ENCODE measurements around the gene SMC6. TPM values are rescaled to one million over a fixed set of nuclear protein-coding genes. Genes with fewer than 3 reads are reported as not detected.

The SMC6 gene
- total RNA-seq, 1 experiment from 2014 or later, result 11.4 TPM

DNA sequence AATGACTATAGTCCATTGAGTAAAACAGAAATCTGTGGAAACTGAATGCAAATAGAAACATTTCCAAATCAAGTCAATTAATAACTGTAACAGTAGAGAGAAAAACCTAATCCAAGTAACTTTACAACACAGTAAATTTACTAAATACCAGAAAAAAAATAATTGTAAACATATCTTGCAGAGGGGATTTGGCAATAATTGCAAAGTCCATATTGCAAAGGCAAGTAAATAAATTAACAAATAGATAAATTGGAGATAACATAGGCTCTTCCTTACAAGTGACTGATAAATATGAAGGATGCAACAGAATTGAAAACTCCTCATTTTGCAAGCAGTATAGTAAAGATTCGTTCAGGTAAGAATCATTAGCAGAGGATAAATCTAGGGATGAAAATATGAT, 65.0 kb downstream of the SMC6 start:
- DNase-seq, result no peak
- peaks cover 55% of the 10 kb centered on the region for H3K36me3 ChIP-seq
- H3K9me3 ChIP-seq, result peaks cover 1% of the 10 kb centered on the region; the same call in 1 of the 2 replicates
- H3K27me3 ChIP-seq, result no peaks in the 10 kb centered on the region
- H3K4me3 ChIP-seq, result no peak overlapping the region

DNA sequence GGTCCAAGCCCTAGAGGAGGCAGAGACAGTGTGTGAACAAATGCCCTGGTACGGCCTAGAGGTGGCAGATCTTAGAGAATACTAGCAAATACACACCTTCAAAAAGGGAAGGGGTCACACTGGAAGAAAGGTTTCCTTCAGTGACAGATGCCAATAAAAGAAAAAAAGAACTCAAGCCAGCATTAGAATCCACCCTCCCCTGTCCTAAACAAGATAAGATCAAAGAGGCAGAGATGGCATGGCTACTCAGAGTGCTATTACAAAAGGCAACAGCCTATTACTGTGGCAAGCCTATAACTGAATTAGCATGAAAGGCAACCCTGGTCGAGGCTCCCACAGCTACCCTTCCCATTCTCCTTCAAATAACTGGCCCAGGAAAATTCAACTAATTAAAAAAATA, 69.6 kb downstream of the SMC6 start:
- Histone ChIP-seq H3K9me3 (no peaks in the 10 kb centered on the region), H3K36me3 (peaks cover 44% of the 10 kb centered on the region), H3K4me3 (no peak overlapping the region), H3K27me3 (no peaks in the 10 kb centered on the region)
- DNase-seq, result no peak

DNA sequence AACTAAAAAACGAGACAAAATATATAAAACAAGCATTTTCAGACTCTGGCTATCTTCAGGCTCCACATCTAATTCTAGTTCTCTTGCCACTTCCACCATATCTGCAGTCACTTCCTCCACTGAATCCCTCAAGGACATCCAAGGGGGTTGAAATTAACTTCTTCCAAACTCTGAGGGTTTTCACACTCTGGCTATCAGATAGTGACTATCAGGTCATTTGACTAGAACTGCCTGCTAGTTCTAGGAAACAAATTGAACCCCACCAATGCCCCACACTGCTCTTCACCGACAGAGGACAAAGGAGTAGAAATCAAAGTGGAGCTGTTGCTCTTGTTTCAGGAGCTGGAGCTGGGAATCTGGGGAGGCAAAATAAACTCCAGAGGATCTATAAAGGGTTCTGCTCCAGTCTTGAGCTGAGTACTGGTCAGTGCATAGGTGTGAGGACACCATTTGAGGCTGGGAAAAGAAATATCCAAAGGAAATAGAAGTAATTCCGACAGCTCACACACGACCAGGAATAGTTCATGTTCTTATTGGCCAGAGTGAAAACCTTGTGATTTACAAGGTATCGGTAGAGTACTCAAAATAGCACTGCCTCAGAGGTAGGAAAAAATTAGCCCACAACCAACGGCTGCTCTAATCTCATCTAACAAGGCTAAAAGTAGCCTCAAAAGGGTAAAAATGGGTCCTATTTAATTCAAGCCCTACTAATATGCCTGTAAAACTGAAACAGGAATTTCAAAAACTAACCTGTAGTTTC, 71.3 kb downstream of the SMC6 start:
- Histone ChIP-seq H3K27me3 (no peaks in the 10 kb centered on the region), H3K36me3 (peaks cover 48% of the 10 kb centered on the region), H3K4me3 (no peak overlapping the region), H3K9me3 (no peaks in the 10 kb centered on the region)
- DNase-seq, result no peak

DNA sequence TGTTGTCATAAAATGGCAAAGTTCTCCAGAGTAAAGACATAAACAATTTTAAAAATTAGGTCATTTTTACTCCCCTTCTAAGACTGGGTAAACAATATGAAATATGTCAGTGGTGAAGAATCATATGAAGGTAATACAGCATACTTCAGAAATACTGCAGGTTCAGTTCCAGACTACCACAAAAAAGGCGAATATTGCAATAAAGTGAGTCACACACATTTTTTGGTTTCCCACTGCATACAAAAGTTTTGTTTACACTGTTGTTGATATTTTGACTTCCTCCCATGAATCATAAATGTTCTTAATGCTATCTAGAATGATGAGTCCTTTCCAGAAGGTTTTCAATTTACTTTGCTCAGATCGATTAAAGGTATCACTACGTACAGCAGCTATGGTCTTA, 73.5 kb downstream of the SMC6 start:
- Histone ChIP-seq H3K27me3 (no peaks in the 10 kb centered on the region), H3K9me3 (no peaks in the 10 kb centered on the region), H3K36me3 (peaks cover 53% of the 10 kb centered on the region), H3K4me3 (no peak overlapping the region)
- DNase-seq, result no peak

DNA sequence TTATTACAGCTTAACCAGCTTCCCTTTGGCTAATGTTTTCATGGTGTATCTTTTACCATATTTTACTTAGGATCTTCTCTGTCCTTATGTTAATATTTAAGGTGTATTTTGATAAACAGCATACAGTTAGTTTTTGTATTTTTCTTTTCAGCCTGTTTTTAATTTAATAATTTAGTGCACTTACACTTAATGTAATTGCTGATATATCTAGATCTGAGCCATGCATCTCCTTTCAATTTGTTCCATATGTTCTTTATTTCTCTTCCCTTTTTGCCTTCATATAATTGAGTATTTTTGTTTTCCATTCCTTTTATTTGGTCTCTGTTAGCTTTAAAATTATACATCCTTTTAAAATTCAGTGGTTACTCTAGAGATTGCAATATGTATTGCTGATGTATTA, 78.8 kb downstream of the SMC6 start:
- H3K36me3 ChIP-seq, result peaks cover 39% of the 10 kb centered on the region
- no peak for DNase-seq
- H3K4me3 ChIP-seq, result no peak overlapping the region

DNA sequence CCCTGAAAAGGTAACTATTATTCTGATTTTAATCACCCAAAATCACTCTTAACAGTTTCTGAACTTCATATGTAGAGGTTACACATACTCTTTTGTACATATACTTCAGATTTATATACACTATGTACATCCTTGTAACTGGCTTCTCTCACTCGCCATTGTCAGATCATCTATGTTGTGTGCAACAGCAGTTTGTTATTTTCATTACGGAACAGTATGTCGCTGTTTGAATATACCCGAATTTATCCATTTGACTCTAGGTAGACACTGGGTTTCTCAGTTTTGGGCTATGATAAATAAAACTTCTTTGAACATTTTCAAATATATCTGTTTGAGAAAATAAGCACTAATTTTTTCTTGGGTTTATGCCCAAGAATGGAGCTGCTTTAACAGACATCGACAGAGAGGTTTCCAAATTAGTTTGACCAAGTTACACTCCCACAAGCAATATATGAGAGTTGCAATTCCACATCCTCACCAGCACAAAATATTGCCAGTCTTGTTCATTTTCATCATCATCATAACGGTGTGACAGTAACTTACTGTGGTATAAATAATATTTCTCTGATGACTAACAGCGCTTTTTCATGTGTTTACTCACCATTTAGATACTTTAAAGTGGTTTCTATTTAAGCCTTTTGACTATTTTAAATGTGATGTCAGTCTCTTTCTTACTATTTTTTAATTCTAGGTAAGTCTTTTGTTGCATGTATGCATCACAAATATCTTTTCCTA, 80.9 kb downstream of the SMC6 start:
- no peak for DNase-seq
- Histone ChIP-seq H3K27me3 (no peaks in the 10 kb centered on the region), H3K4me3 (no peak overlapping the region), H3K36me3 (peaks cover 24% of the 10 kb centered on the region), H3K9me3 (no peaks in the 10 kb centered on the region)

More for the DNA sequence above, 78.8 kb downstream of the SMC6 start:
- Histone ChIP-seq H3K9me3 (no peaks in the 10 kb centered on the region), H3K27me3 (no peaks in the 10 kb centered on the region)

DNA sequence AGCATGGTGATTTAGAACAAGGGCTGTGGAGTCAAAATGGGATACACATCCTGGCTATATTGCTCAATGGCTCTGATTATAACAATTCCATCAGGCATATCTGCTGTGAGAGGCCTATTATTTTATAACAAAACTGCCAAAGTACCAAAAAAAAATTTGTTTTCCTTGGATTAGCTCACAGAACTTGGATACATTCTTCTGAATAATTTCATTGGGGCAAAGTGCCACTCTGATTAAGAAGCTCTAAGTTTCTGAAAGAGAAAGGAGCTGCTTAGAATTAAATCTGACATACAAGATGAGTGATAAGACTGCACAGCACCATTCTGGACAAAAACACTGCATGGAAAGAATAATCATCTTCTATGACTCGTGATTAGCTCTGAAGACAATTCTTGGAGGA, 85.7 kb downstream of the SMC6 start:
- DNase-seq, result no peak
- H3K36me3 ChIP-seq, result peaks cover 25% of the 10 kb centered on the region
- no peaks in the 10 kb centered on the region for H3K9me3 ChIP-seq
- no peaks in the 10 kb centered on the region for H3K27me3 ChIP-seq
- H3K4me3 ChIP-seq, result no peak overlapping the region

DNA sequence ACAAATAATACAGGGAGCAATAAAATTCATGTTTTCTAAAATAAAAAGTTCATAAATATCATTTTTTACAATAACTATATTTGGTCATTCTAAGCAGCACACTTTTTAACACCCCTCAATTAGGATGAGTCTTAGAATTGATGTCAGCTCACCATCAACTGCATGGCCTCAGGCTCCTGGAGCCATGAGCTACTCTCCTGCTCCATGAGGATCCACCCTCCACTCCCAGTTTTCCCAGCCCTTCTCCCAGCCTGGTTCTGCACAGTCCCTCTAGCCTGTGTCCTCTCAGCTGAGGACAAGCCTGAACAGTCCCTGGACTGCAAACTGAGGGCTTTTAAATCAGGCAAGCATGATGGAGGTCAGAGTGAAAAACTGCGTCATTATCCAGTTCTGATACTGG, 89.1 kb downstream of the SMC6 start:
- H3K36me3 ChIP-seq, result peaks cover 34% of the 10 kb centered on the region
- H3K4me3 ChIP-seq, result no peak overlapping the region

DNA sequence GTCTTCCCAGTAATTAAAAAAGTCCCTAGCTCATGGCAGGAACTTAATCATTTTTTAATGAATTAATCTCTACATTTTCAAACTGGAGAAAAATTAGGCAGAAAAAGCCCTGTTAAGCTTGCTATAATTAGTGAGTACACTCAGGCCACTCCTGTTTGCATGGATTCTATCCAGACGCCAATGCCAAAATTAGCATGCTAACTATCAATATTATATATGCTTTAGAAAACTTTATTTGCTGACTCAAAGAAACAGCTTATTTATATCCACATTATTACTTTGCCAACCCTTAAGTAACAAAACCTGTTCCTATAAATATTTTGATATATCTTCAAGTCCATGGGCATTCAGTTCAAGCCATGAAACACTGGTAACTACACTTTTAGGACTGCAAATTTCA, 90.9 kb downstream of the SMC6 start:
- peaks cover 34% of the 10 kb centered on the region for H3K36me3 ChIP-seq
- H3K4me3 ChIP-seq, result no peak overlapping the region
- no peaks in the 10 kb centered on the region for H3K9me3 ChIP-seq

More for the DNA sequence above, 89.1 kb downstream of the SMC6 start:
- Histone ChIP-seq H3K9me3 (no peaks in the 10 kb centered on the region), H3K27me3 (no peaks in the 10 kb centered on the region)
- DNase-seq, result no peak

DNA sequence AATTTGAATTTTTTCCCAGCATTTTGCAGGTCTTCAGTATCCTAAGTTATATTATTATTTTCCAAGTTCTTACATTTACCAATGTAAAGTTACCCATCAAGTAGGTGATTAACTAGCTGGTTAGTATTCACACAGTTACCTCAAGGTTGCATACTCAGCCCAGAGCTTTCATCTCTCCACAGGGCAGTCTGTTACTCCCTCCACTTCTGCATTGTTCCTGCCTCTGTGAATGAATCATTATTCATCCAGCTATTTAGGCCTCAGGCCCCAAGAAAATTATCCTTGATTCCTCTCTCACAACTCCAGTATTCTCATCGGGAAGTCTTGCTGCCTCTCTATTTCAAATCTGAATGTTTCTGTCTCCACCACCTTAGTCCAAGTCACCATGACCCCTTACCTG, 92.2 kb downstream of the SMC6 start:
- Histone ChIP-seq H3K27me3 (no peaks in the 10 kb centered on the region), H3K36me3 (peaks cover 31% of the 10 kb centered on the region), H3K4me3 (no peak overlapping the region), H3K9me3 (no peaks in the 10 kb centered on the region)
- no peak for DNase-seq

More for the DNA sequence above, 90.9 kb downstream of the SMC6 start:
- DNase-seq, result no peak
- no peaks in the 10 kb centered on the region for H3K27me3 ChIP-seq

DNA sequence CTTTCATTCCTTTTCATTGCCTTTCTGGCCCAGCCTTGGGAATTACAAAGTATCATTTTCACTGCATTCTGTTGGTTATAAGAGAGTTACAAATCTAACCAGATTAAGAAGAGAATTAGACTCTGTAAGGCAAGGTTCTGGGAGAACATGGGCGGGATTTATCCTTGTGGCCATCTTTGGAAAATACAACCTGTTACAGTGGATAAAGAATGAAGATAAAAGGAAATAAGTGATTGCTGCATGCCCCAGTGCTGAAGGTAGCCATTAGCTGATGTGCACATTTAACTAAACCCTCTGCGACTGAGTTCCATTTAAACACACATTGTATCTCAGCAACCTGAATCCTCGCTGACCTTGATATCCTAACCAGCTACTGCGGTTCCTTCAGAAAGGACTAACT, 93.4 kb downstream of the SMC6 start:
- Histone ChIP-seq H3K4me3 (no peak overlapping the region), H3K27me3 (no peaks in the 10 kb centered on the region), H3K36me3 (peaks cover 23% of the 10 kb centered on the region), H3K9me3 (0 out of 2 replicates have a peak, but pooled peaks cover 2% of the 10 kb centered on the region)
- DNase-seq, result no peak

DNA sequence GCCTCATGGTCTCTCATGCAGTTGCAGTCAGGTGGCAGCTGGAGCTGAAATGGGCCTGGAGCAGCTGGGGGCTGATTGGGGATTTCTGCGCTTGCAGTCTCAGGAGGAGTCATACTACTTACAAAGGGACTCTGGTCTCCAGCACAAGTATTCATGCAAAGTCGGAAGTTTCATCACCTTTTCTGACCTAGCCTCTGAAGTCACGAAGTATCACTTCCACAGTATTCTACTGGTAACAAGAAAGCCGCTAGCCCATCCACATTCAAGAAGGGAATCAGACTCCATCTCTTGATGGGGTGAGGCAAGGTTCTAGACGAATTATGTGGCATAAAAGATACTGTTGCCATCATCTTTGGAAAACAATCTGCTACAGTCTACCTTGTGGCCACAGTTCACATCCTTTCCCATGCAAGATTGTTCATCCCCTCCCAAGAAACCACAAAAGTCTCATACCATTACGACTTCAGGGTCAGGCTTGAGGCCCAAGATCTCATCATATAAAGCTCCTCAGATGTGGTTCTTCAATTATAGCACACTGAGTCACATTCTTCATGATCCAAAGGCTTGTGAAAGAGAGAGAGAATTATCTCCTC, 95.3 kb downstream of the SMC6 start:
- H3K36me3 ChIP-seq, result peaks cover 14% of the 10 kb centered on the region
- H3K9me3 ChIP-seq, result 0 out of 2 replicates have a peak, but pooled peaks cover 2% of the 10 kb centered on the region
- no peaks in the 10 kb centered on the region for H3K27me3 ChIP-seq
- no peak overlapping the region for H3K4me3 ChIP-seq
- DNase-seq, result no peak

DNA sequence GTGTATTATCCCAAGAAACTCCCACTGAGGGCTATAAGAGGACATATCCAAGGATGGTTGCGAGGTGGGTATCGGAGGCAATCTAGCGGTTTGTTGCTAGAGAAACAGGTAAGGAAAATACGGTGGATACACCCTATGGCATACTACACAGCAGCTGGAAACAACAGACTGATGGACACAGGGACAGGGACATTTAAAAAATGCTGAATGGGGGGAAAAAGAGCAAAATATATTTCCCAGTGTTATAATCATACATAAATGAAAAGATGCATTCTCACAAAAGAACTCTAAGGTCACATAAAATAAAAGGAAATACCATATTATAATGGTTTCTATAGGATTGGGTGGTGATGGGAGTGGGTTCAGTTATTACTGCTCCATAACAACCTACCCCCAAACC, 95.9 kb downstream of the SMC6 start:
- Histone ChIP-seq H3K4me3 (no peak overlapping the region), H3K9me3 (0 out of 2 replicates have a peak, but pooled peaks cover 2% of the 10 kb centered on the region), H3K36me3 (peaks cover 14% of the 10 kb centered on the region), H3K27me3 (no peaks in the 10 kb centered on the region)
- DNase-seq, result no peak

DNA sequence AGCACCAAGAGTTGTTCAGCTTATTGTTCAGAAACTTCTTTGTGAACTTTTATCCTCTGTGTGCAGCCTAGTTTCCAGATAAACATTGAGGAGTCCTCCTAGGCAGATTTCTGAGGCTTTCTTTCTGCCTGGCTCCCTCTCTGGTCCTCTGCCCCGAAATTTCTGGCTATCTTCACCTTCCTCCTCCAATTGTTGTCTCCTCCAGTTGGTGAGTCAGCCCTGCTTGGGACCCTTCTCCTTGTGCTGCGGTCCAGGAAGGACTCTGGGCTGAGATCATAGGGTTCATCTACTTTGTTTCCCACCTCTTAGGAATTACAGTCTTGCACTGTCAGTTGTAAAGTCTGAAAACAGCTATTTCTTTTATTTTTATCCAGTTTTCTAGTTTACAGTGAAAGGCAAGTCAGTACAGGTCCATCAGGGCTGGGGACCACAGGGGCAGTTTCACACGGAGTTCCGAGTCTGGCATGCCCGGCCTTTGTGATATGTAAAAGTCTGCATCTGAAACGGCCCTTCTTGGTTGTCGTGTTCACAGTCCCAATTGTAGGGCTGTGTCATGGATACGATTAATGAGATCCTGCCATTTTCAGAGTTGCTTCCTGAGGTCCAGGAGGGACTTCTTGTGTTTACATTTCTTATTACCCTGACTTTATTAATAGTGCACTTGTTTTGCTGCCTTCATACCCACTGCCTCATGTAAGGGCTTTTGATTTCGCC, 100.8 kb downstream of the SMC6 start:
- H3K9me3 ChIP-seq, result 0 out of 2 replicates have a peak, but pooled peaks cover 2% of the 10 kb centered on the region
- no peak for DNase-seq
- H3K27me3 ChIP-seq, result no peaks in the 10 kb centered on the region
- no peak overlapping the region for H3K4me3 ChIP-seq
- peaks cover 4% of the 10 kb centered on the region; the same call in 1 of the 2 replicates for H3K36me3 ChIP-seq

DNA sequence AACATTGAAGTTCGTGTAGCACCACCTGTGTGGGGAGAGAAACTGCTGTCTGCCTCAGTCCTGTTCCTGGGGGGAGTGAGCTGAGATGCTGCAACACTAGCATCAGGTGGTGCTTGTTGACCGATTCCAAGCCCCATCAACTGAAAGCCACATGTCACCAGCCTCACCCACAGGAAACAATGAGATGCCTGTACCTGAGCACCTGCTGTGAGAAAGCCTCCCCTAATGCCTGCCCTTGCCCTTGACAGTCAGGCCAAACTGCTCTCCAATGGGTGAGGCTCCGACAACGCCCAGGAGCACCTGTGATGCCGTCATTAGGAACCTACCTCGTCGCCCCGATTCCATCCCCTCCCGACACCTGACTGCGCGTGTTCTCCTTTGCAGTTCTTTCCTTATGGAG, 104.6 kb downstream of the SMC6 start:
- H3K9me3 ChIP-seq, result no peaks in the 10 kb centered on the region
- no peaks in the 10 kb centered on the region for H3K36me3 ChIP-seq
- H3K27me3 ChIP-seq, result no peaks in the 10 kb centered on the region
- DNase-seq, result no peak
- no peak overlapping the region for H3K4me3 ChIP-seq

DNA sequence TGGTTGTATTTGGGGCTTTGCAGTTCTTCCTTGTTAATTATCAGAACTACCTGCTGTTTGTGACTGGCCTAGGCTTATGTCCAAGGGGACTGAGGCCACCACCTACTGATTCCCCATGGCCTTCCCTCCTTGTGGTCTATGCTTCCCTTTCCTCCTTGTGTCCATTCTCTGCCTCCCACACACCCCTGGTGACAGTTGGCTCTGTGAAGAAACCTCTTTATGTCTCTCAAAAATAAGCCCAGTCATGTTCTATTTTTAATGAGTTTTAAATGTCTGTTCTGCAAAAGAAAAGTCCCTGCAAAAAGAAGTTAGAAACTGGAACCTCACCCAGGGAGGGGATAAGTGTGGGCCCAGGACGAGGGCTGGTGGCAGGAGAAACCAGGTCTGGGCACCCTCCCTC, 105.0 kb downstream of the SMC6 start:
- Histone ChIP-seq H3K9me3 (no peaks in the 10 kb centered on the region), H3K27me3 (no peaks in the 10 kb centered on the region), H3K4me3 (no peak overlapping the region), H3K36me3 (no peaks in the 10 kb centered on the region)
- DNase-seq, result no peak
